WTC11 (cell line): Measurements from ENCODE around the gene PAQR8. TPM values are rescaled to one million over a fixed set of nuclear protein-coding genes. Genes with fewer than 3 reads are reported as not detected.

Experiments used
- ATAC-seq: fragments of 200-7000 bp; cut with Tn5 transposase; 2 replicates; pipeline ENCODE4 v1.10.0; 2021; ENCODE audit warnings: mild to moderate bottlenecking, moderate library complexity
- CTCF ChIA-PET: fragments of 300-600 bp; sonication (Branson Sonifier 250); formaldehyde crosslinking; loops from one replicate; lab custom pipeline; 2021; ENCODE audit warnings: antibody characterized with exemption; lab: Charles Lee
- POLR2A ChIA-PET: fragments of 350-600 bp; sonication (Branson Sonifier 250); formaldehyde crosslinking; loops from one replicate; lab custom pipeline; 2021; ENCODE audit warnings: antibody characterized with exemption; lab: Charles Lee
- DNase-seq: peaks from one replicate; pipeline ENCODE4 v3.0.0; 2021; ENCODE audit warnings: low spot score
- H3K27ac Mint-ChIP-seq: 2 replicates; pipeline ENCODE4 v1.8.0; 2021; ENCODE audit warnings: mixed read lengths
- H3K27me3 Mint-ChIP-seq: 2 replicates; pipeline ENCODE4 v1.8.0; 2021; ENCODE audit warnings: low read depth, mild to moderate bottlenecking, moderate library complexity, mixed read lengths
- H3K36me3 Mint-ChIP-seq: 2 replicates; pipeline ENCODE4 v1.8.0; 2021; ENCODE audit warnings: mixed read lengths
- H3K4me1 Mint-ChIP-seq: 2 replicates; pipeline ENCODE4 v1.8.0; 2022; ENCODE audit warnings: mixed read lengths
- H3K4me3 Mint-ChIP-seq: 2 replicates; pipeline ENCODE4 v1.8.0; 2021; ENCODE audit warnings: mild to moderate bottlenecking, moderate library complexity, mixed read lengths
- H3K9me3 Mint-ChIP-seq: 2 replicates; pipeline ENCODE4 v1.8.0; 2021; ENCODE audit warnings: mixed read lengths
- ARID4B ChIP-seq: sonication (generic); formaldehyde crosslinking; IDR thresholded peaks from 2 replicates; pipeline ENCODE4 v1.8.0; 2023; ENCODE audit warnings: missing genetic modification reagents, mild to moderate bottlenecking, borderline replicate concordance
- ATF1 ChIP-seq: sonication (generic); formaldehyde crosslinking; IDR thresholded peaks from 2 replicates; pipeline ENCODE4 v1.8.1; 2023; ENCODE audit warnings: mild to moderate bottlenecking, moderate library complexity, missing genetic modification reagents
- CBFB ChIP-seq: sonication (generic); formaldehyde crosslinking; IDR thresholded peaks from 2 replicates; pipeline ENCODE4 v1.8.1; 2022; ENCODE audit warnings: mild to moderate bottlenecking, low read depth, missing genetic modification reagents
- CREB1 ChIP-seq: sonication (generic); formaldehyde crosslinking; IDR thresholded peaks from 2 replicates; pipeline ENCODE4 v1.8.0; 2023; ENCODE audit warnings: mild to moderate bottlenecking, missing genetic modification reagents
- EMX1 ChIP-seq: fragments of 250-450 bp; sonication (Bioruptor Pico); IDR thresholded peaks from 2 replicates; pipeline ENCODE4 v1.8.0; 2021; ENCODE audit warnings: mild to moderate bottlenecking
- FOXJ3 ChIP-seq: sonication (generic); formaldehyde crosslinking; IDR thresholded peaks from 2 replicates; pipeline ENCODE4 v1.9.0; 2021; ENCODE audit warnings: missing genetic modification reagents, mild to moderate bottlenecking, borderline replicate concordance
- FOXK1 ChIP-seq: sonication (generic); formaldehyde crosslinking; IDR thresholded peaks from 2 replicates; pipeline ENCODE4 v1.8.0; 2022; ENCODE audit warnings: mild to moderate bottlenecking, moderate library complexity, missing genetic modification reagents
- GABPB1 ChIP-seq: sonication (generic); formaldehyde crosslinking; IDR thresholded peaks from 2 replicates; pipeline ENCODE4 v1.8.1; 2023; ENCODE audit warnings: mild to moderate bottlenecking, missing genetic modification reagents
- GTF2I ChIP-seq: fragments of 250-450 bp; sonication (Bioruptor Pico); conservative IDR thresholded peaks from 2 replicates; pipeline ENCODE4 v1.4.0; 2021; ENCODE audit warnings: mild to moderate bottlenecking
- JAZF1 ChIP-seq: fragments of 250-450 bp; sonication (Bioruptor Pico); IDR thresholded peaks from 2 replicates; pipeline ENCODE4 v1.9.0; 2021; ENCODE audit warnings: moderate library complexity, mild to moderate bottlenecking, inconsistent platforms
- MYBL2 ChIP-seq: sonication (generic); formaldehyde crosslinking; IDR thresholded peaks from 2 replicates; pipeline ENCODE4 v1.8.1; 2023; ENCODE audit warnings: mild to moderate bottlenecking, moderate library complexity, missing genetic modification reagents
- NR1H2 ChIP-seq: sonication (generic); formaldehyde crosslinking; IDR thresholded peaks from 2 replicates; pipeline ENCODE4 v1.9.0; 2021; ENCODE audit warnings: mild to moderate bottlenecking, moderate library complexity, missing genetic modification reagents
- NR2C2 ChIP-seq: sonication (generic); formaldehyde crosslinking; IDR thresholded peaks from 2 replicates; pipeline ENCODE4 v1.8.0; 2022; ENCODE audit warnings: mild to moderate bottlenecking, missing genetic modification reagents
- RORB ChIP-seq: fragments of 250-450 bp; sonication (Bioruptor Pico); IDR thresholded peaks from 2 replicates; pipeline ENCODE4 v1.9.0; 2021; ENCODE audit warnings: mild to moderate bottlenecking
- SMAD4 ChIP-seq: sonication (generic); formaldehyde crosslinking; IDR thresholded peaks from 2 replicates; pipeline ENCODE4 v1.8.0; 2022; ENCODE audit warnings: mild to moderate bottlenecking, missing genetic modification reagents
- TEAD1 ChIP-seq: sonication (generic); formaldehyde crosslinking; IDR thresholded peaks from 2 replicates; pipeline ENCODE4 v1.8.0; 2022; ENCODE audit warnings: mild to moderate bottlenecking, missing genetic modification reagents
- TEAD4 ChIP-seq: sonication (generic); formaldehyde crosslinking; IDR thresholded peaks from 2 replicates; pipeline ENCODE4 v1.8.0; 2022; ENCODE audit warnings: mild to moderate bottlenecking, missing genetic modification reagents
- USF2 ChIP-seq: sonication (generic); formaldehyde crosslinking; IDR thresholded peaks from 2 replicates; pipeline ENCODE4 v1.8.1; 2023; ENCODE audit warnings: mild to moderate bottlenecking, missing genetic modification reagents, moderate library complexity
- ZMAT4 ChIP-seq: fragments of 250-450 bp; sonication (Bioruptor Pico); IDR thresholded peaks from 2 replicates; pipeline ENCODE4 v1.9.0; 2021; ENCODE audit warnings: mild to moderate bottlenecking
- ZNF219 ChIP-seq: sonication (generic); formaldehyde crosslinking; IDR thresholded peaks from 2 replicates; pipeline ENCODE4 v1.8.0; 2023; ENCODE audit warnings: missing genetic modification reagents, mild to moderate bottlenecking, borderline replicate concordance
- ZNF263 ChIP-seq: sonication (generic); formaldehyde crosslinking; IDR thresholded peaks from 2 replicates; pipeline ENCODE4 v1.8.1; 2022; ENCODE audit warnings: low read depth, mild to moderate bottlenecking, moderate library complexity, missing genetic modification reagents
- ZNF423 ChIP-seq: fragments of 250-450 bp; sonication (Bioruptor Pico); IDR thresholded peaks from 2 replicates; pipeline ENCODE4 v2.1.2; 2022; ENCODE audit warnings: mild to moderate bottlenecking, moderate library complexity
- ZNF671 ChIP-seq: fragments of 250-450 bp; sonication (Bioruptor Pico); IDR thresholded peaks from 2 replicates; pipeline ENCODE4 v1.8.0; 2021; ENCODE audit warnings: mild to moderate bottlenecking
- ZSCAN18 ChIP-seq: fragments of 250-450 bp; sonication (Bioruptor Pico); IDR thresholded peaks from 2 replicates; pipeline ENCODE4 v2.1.2; 2022; ENCODE audit warnings: mild to moderate bottlenecking, moderate library complexity
- total RNA-seq: library from RNA; stranded (reverse); gene quantifications from 3 replicates; pipeline ENCODE4 v1.2.3, GENCODE V29; 2021

Gene PAQR8
- total RNA-seq, 1 experiment from 2014 or later: 11.1 TPM

GRCh38 chr6:52369234-52369633 lies 7.3 kb downstream of the PAQR8 start:
- TF ChIP-seq ZNF423 (CRISPR knock-in tag) (no peak), FOXJ3 (CRISPR knock-in tag) (no peak), EMX1 (CRISPR knock-in tag) (no peak), ZMAT4 (CRISPR knock-in tag) (no peak), TEAD4 (no peak)
- H3K27me3 Mint-ChIP-seq: no peaks in the 10 kb centered on the region
- DNase-seq (no peak), ATAC-seq (no peak)
- H3K27ac Mint-ChIP-seq: no peak overlapping the region
- H3K9me3 Mint-ChIP-seq: peaks cover 9% of the 10 kb centered on the region
- POLR2A ChIA-PET: no interaction called here
- peaks cover 3% of the 10 kb centered on the region for H3K4me1 Mint-ChIP-seq
- CTCF ChIA-PET: no interaction called here
- peaks cover 11% of the 10 kb centered on the region for H3K36me3 Mint-ChIP-seq
- H3K4me3 Mint-ChIP-seq: no peak overlapping the region

GRCh38 chr6:52371656-52372191 lies 9.8 kb downstream of the PAQR8 start:
- Mint-ChIP-seq H3K27ac (no peak overlapping the region), H3K4me1 (peaks cover 5% of the 10 kb centered on the region; the same call in 1 of the 2 replicates), H3K9me3 (peaks cover 12% of the 10 kb centered on the region), H3K4me3 (no peak overlapping the region), H3K36me3 (peaks cover 13% of the 10 kb centered on the region), H3K27me3 (no peaks in the 10 kb centered on the region)
- CTCF ChIA-PET: no interaction called here
- POLR2A ChIA-PET: no interaction called here
- no peak for TF ChIP-seq ZNF263 (CRISPR knock-in tag)
- TF ChIP-seq ZSCAN18 (CRISPR knock-in tag): no peak
- TF ChIP-seq SMAD4 (CRISPR knock-in tag): no peak
- TF ChIP-seq GABPB1: peak; percentile 65
- TF ChIP-seq GTF2I (CRISPR knock-in tag): no peak
- no peak for TF ChIP-seq ATF1 (CRISPR knock-in tag)
- no peak for TF ChIP-seq JAZF1 (CRISPR knock-in tag)
- DNase-seq: no peak
- ATAC-seq: no peak

GRCh38 chr6:52373151-52373690 lies 11.3 kb downstream of the PAQR8 start:
- no peak for TF ChIP-seq EMX1 (CRISPR knock-in tag)
- no peak for TF ChIP-seq RORB (CRISPR knock-in tag)
- peaks cover 5% of the 10 kb centered on the region; the same call in 1 of the 2 replicates for H3K4me1 Mint-ChIP-seq
- ChIA-PET POLR2A (no interaction called here), CTCF (no interaction called here)
- DNase-seq (no peak), ATAC-seq (no peak)
- H3K36me3 Mint-ChIP-seq: peaks cover 13% of the 10 kb centered on the region
- no peaks in the 10 kb centered on the region for H3K27me3 Mint-ChIP-seq
- H3K27ac Mint-ChIP-seq: no peak overlapping the region
- no peak overlapping the region for H3K4me3 Mint-ChIP-seq
- peaks cover 12% of the 10 kb centered on the region for H3K9me3 Mint-ChIP-seq

- ATAC-seq (no peak), DNase-seq (no peak)
- Mint-ChIP-seq H3K4me1 (peaks cover 5% of the 10 kb centered on the region; the same call in 1 of the 2 replicates), H3K27me3 (no peaks in the 10 kb centered on the region), H3K4me3 (no peak overlapping the region), H3K36me3 (peaks cover 15% of the 10 kb centered on the region), H3K27ac (no peak overlapping the region), H3K9me3 (peaks cover 12% of the 10 kb centered on the region)
- POLR2A ChIA-PET: no interaction called here
- CTCF ChIA-PET: no interaction called here
- TF ChIP-seq TEAD1 (CRISPR knock-in tag) (no peak), NR2C2 (CRISPR knock-in tag) (no peak), NR1H2 (CRISPR knock-in tag) (no peak), CBFB (no peak), ARID4B (CRISPR knock-in tag) (no peak), ZNF671 (no peak), ZNF219 (CRISPR knock-in tag) (no peak), GTF2I (CRISPR knock-in tag) (no peak), CREB1 (CRISPR knock-in tag) (no peak), FOXK1 (CRISPR knock-in tag) (no peak), MYBL2 (CRISPR knock-in tag) (no peak), USF2 (CRISPR knock-in tag) (no peak), ZMAT4 (CRISPR knock-in tag) (no peak)
These were observed 12.3 kb downstream of the PAQR8 start for GRCh38 chr6:52374247-52374646.
